Gastroesophageal sphincter (tissue), 4 donors: ENCODE data around the gene SGPP2. TPM values are rescaled to one million over a fixed set of nuclear protein-coding genes. Genes with fewer than 3 reads are reported as not detected.

Source experiments
- ATAC-seq: fragments of 150-250 bp; one replicate; pipeline ENCODE4 v1.9.1; 2016; ENCODE audit warnings: mild to moderate bottlenecking, moderate library complexity
- H3K27ac ChIP-seq, 4 donors: fragments of 200-600 bp; sonication (generic) in 3 of 4; 1 replicate in 3 of 4; 2 replicates in 1 of 4; pipeline ENCODE4 v1.5.1; 2016 to 2019
- H3K27me3 ChIP-seq: fragments of 200-600 bp; sonication (generic); one replicate; pipeline ENCODE4 v1.5.1; 2019
- H3K36me3 ChIP-seq, 2 donors: fragments of 200-600 bp; sonication (generic); one replicate each; pipeline ENCODE4 v1.5.1; 2019; ENCODE audit warnings: control low read depth in 1 of 2
- H3K4me1 ChIP-seq, 3 donors: fragments of 200-600 bp; sonication (generic); 1 replicate in 2 of 3; 2 replicates in 1 of 3; pipeline ENCODE4 v1.5.1; 2016 to 2019; ENCODE audit warnings: control low read depth in 2 of 3
- H3K4me3 ChIP-seq, 2 donors: fragments of 200-600 bp; sonication (generic); one replicate each; pipeline ENCODE4 v1.5.1; 2019; ENCODE audit warnings: mild to moderate bottlenecking in 1 of 2, moderate library complexity in 1 of 2
- H3K9me3 ChIP-seq, 3 donors: fragments of 200-600 bp; sonication (generic); one replicate each; pipeline ENCODE4 v1.5.1; 2017 to 2019; ENCODE audit warnings: control low read depth in 2 of 3
- CTCF ChIP-seq, 4 experiments: fragments of 200-600 bp in 2 of 4; fragments of 450-650 bp in 2 of 4; sonication (generic) in 1 of 4; IDR thresholded peaks; one replicate each; pipeline ENCODE4 v1.5.1; 2017 to 2019; ENCODE audit warnings: antibody characterized with exemption in 4 of 4, mild to moderate bottlenecking in 2 of 4, moderate library complexity in 2 of 4
- EP300 ChIP-seq: sonication (generic); formaldehyde crosslinking; IDR thresholded peaks from one replicate; pipeline ENCODE4 v1.6.1; 2017; ENCODE audit warnings: antibody characterized with exemption, mild to moderate bottlenecking
- POLR2A ChIP-seq, 2 donors: fragments of 450-650 bp; IDR thresholded peaks; one replicate each; pipeline ENCODE4 v1.6.1; 2017; ENCODE audit warnings: antibody characterized with exemption in 2 of 2, mild to moderate bottlenecking in 2 of 2, moderate library complexity in 1 of 2
- POLR2AphosphoS5 ChIP-seq: sonication (generic); formaldehyde crosslinking; IDR thresholded peaks from one replicate; pipeline ENCODE4 v1.6.1; 2017; ENCODE audit warnings: antibody characterized with exemption
- WGBS, 2 donors: methylation state at CpG; one replicate each; pipeline ENCODE4 v1.1.5; 2018; ENCODE audit warnings: low coverage in 1 of 2; 5-methylcytosine and 5-hydroxymethylcytosine counted together
- total RNA-seq, 4 donors: library from RNA; depleted of rRNA; stranded (reverse); fragments of >200 nt; gene quantifications; one replicate each; pipeline ENCODE4 v1.1.0, GENCODE V29; 2016

Gene SGPP2
- total RNA-seq, 4 donors from 2014 or later, result 0.89 to 1.8 (median 1.2) TPM; not detected in 1

- Histone ChIP-seq H3K36me3 (no peaks in the 10 kb centered on the region), H3K27ac (no peak overlapping the region), H3K27me3 (no peaks in the 10 kb centered on the region), H3K9me3 (no peaks in the 10 kb centered on the region), H3K4me1 (peaks cover 0 to 35% (median 0%) of the 10 kb centered on the region in 3 donors), H3K4me3 (no peak overlapping the region)
- 78 to 84% methylated on average over 5 of the region's 5 CpGs for WGBS, 2 donors
- ATAC-seq, result no peak
- TF ChIP-seq CTCF (IDR thresholded peaks at IDR 0.05) (no peak), EP300 (no peak), POLR2AphosphoS5 (no peak), POLR2A (IDR thresholded peaks at IDR 0.05) (no peak)
Observed at GRCh38 chr2:222547083-222547482, 122.7 kb downstream of the SGPP2 start.

- WGBS, 2 donors, result 46 to 62% methylated on average over 3 of the region's 3 CpGs
- ATAC-seq, result no peak
Observed at GRCh38 chr2:222548992-222549391, 124.6 kb downstream of the SGPP2 start.

GRCh38 chr2:222554517-222554916 is 130.2 kb downstream of the SGPP2 start:
- Histone ChIP-seq H3K27me3 (peaks cover 22% of the 10 kb centered on the region), H3K27ac (no peak overlapping the region), H3K4me3 (no peak overlapping the region), H3K36me3 (no peaks in the 10 kb centered on the region), H3K9me3 (no peaks in the 10 kb centered on the region), H3K4me1 (peaks cover 0 to under 1% (median 0%) of the 10 kb centered on the region in 3 donors)
- TF ChIP-seq POLR2AphosphoS5 (no peak), EP300 (no peak), POLR2A (IDR thresholded peaks at IDR 0.05) (no peak), CTCF (IDR thresholded peaks at IDR 0.05) (no peak)
- ATAC-seq, result no peak
- 30 to 53% methylated on average over 7 of the region's 7 CpGs for WGBS, 2 donors

More at GRCh38 chr2:222548992-222549391, 124.6 kb downstream of the SGPP2 start:
- no peak for TF ChIP-seq CTCF (IDR thresholded peaks at IDR 0.05)
- TF ChIP-seq POLR2A (IDR thresholded peaks at IDR 0.05), result no peak
- TF ChIP-seq POLR2AphosphoS5, result no peak
- TF ChIP-seq EP300, result no peak
- H3K36me3 ChIP-seq, result no peaks in the 10 kb centered on the region
- H3K4me3 ChIP-seq, result no peak overlapping the region
- no peak overlapping the region for H3K27ac ChIP-seq
- H3K27me3 ChIP-seq, result peaks cover 5% of the 10 kb centered on the region
- H3K9me3 ChIP-seq, result no peaks in the 10 kb centered on the region
- peaks cover 0 to 35% (median 0%) of the 10 kb centered on the region in 3 donors for H3K4me1 ChIP-seq

DNA sequence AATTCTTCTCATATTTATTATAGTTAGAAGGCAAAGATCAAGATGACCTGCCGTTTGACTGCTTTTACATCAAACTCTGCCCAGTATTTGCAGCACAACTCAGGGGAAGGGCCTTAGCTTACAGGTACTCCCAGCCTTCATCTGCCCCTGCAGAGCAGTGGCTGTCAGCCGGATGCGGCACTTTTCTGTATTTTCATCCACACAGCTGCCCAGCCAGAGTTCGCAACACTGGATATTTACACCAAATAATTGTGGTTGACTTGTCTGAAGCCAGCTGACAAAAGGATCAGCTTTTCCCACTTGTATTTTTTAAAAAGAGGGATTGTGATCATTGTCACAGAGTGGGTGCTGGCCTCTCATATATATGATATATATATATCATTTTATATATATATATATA is 136.8 kb downstream of the SGPP2 start:
- H3K9me3 ChIP-seq, result no peaks in the 10 kb centered on the region
- TF ChIP-seq CTCF (IDR thresholded peaks at IDR 0.05) (no peak), EP300 (no peak), POLR2AphosphoS5 (no peak), POLR2A (IDR thresholded peaks at IDR 0.05) (no peak)
- H3K27me3 ChIP-seq, result peaks cover 8% of the 10 kb centered on the region
- H3K4me1 ChIP-seq, result no peaks in the 10 kb centered on the region
- no peak for ATAC-seq
- H3K27ac ChIP-seq, result no peak overlapping the region
- H3K4me3 ChIP-seq, result no peak overlapping the region
- no peaks in the 10 kb centered on the region for H3K36me3 ChIP-seq
- 90 to 93% methylated on average over 3 to 4 of the region's 4 CpGs for WGBS, 2 donors

- peak; percentile 58 for ATAC-seq
- Histone ChIP-seq H3K4me3 (no peak overlapping the region), H3K4me1 (no peaks in the 10 kb centered on the region), H3K9me3 (no peaks in the 10 kb centered on the region), H3K27me3 (peaks cover 5% of the 10 kb centered on the region), H3K36me3 (peaks cover 0 to 6% of the 10 kb centered on the region in 2 donors), H3K27ac (no peak overlapping the region)
- 51 to 60% methylated on average over 5 to 6 of the region's 6 CpGs for WGBS, 2 donors
- TF ChIP-seq CTCF (IDR thresholded peaks at IDR 0.05) (peak; percentile 43 to 69 (median 65)), POLR2AphosphoS5 (no peak)
Observed at GRCh38 chr2:222561817-222562645, 137.7 kb downstream of the SGPP2 start.
